ENCODE results near the gene UBE2D4.
"Not testable (repeated sequence)": the region's sequence is repeated elsewhere in the genome, so short reads cannot be mapped to it uniquely, and the experiment has no call there.

UBE2D4 gene

GRCh38 chr7:43985904-43986864 is 59.9 kb downstream of the UBE2D4 start:
- not testable (repeated sequence) for H3K4me3 ChIP-seq (ENCODE audit: control insufficient read depth, low read depth, low read length)
- TF ChIP-seq, protein P1, sequence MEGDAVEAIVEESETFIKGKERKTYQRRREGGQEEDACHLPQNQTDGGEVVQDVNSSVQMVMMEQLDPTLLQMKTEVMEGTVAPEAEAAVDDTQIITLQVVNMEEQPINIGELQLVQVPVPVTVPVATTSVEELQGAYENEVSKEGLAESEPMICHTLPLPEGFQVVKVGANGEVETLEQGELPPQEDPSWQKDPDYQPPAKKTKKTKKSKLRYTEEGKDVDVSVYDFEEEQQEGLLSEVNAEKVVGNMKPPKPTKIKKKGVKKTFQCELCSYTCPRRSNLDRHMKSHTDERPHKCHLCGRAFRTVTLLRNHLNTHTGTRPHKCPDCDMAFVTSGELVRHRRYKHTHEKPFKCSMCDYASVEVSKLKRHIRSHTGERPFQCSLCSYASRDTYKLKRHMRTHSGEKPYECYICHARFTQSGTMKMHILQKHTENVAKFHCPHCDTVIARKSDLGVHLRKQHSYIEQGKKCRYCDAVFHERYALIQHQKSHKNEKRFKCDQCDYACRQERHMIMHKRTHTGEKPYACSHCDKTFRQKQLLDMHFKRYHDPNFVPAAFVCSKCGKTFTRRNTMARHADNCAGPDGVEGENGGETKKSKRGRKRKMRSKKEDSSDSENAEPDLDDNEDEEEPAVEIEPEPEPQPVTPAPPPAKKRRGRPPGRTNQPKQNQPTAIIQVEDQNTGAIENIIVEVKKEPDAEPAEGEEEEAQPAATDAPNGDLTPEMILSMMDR (conservative IDR thresholded peaks at IDR 0.05; ENCODE audit: control insufficient read depth, insufficient read depth, low read depth, low read length), result peak; percentile 44
- DNase-seq (ENCODE audit: low read depth), result peak; percentile 68

DNA sequence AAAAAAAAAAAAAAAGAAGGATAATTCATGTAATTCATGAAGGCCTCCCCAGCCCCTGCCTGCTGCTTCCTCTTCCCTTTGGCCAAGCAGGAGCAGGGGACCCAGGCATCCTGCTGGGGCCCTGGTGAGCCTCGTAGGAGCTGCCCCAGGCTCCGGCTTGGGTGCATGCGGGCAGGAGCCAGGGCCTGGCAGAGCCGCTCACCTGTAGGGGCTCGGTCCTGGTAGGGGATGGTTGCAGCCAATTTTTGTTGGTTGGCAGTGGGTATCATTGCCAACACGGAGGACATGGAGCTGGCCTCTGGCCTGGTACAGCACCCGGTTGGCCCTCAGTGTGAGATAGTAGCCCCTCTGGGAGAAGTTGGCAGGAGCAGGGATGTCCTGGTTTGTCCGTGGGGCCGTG is 61.2 kb downstream of the UBE2D4 start:
- not testable (repeated sequence) for DNase-seq (ENCODE audit: low read depth); H3K4me3 ChIP-seq (ENCODE audit: control insufficient read depth, low read depth, low read length)

GRCh38 chr7:43990011-43990585 is 63.9 kb downstream of the UBE2D4 start:
- not testable (repeated sequence) for H3K4me3 ChIP-seq (ENCODE audit: control insufficient read depth, low read depth, low read length)

GRCh38 chr7:43990829-43991228 is 64.6 kb downstream of the UBE2D4 start:
- DNase-seq (ENCODE audit: low read depth), result peak; percentile 2
- not testable (repeated sequence) for H3K4me3 ChIP-seq (ENCODE audit: control insufficient read depth, low read depth, low read length)

More at GRCh38 chr7:43990011-43990585, 63.9 kb downstream of the UBE2D4 start:
- not testable (repeated sequence) for DNase-seq (ENCODE audit: low read depth)

DNA sequence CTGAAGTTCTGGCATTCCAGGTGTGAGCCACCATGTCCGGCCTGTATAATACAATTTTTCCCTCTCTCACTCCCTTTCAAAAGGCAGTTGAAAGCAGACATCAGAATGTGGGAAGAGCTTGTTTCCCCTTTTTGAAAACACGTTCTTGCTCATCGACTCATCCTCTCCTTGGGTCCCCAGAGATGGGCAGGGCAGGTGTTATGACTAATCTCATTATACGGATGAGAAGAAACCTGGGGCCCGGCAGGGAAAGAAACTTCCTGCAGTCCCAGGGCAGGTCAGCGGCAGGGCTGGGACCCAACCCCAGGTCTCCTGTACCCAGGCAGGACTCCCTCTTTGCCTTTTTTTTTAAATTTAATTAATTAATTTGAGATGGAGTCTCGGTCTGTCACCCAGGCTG is 66.7 kb downstream of the UBE2D4 start:
- peak; percentile 30 for DNase-seq (ENCODE audit: low read depth)
- H3K4me3 ChIP-seq (ENCODE audit: control insufficient read depth, low read depth, low read length), result not testable (repeated sequence)

DNA sequence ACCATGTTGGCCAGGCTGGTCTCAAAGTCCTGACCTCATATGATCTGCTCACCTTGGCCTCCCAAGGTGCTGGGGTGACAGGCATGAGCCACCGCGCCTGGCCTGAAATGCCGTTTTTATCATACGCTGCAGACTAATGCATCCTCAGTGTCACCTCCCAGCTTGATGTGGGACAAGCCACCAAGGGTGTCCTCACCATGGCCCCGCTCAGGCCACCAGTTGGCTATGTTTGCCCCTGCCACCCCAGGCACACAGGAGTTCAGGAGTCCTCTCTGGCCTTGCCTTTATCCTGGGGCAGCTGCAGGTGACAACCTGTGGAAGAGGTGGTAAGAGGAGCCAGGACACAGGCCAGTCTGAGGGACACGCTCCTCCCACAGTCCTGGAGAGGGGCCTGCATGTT is 68.4 kb downstream of the UBE2D4 start:
- H3K4me3 ChIP-seq (ENCODE audit: control insufficient read depth, low read depth, low read length); DNase-seq (ENCODE audit: low read depth): not testable (repeated sequence)

DNA sequence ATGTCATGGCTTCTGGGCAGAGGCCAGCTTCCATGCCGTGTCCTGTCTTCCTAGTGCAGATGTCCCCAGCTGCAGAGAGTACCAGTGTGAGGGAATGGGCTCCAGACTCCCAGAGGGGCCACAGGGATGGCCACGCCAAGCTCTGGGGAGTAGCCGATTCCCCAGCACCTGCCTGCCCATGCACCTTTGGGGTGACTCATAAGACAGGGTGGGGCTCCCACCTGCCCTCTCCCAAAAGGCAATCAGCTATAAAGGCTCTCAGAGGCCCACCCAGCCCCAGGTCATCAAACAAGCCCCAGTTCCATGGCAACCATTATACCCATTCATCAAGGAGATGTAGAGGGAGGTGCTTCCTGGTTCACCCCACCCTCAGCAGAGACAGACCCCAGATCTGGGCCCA is 71.3 kb downstream of the UBE2D4 start, which contains the start of gene SPDYE1:
Gene SPDYE1 (plus strand): TSS at position 366 of the 400 bp plus-strand sequence. CDS start 2,053 bp downstream, outside the sequence.
- not testable (repeated sequence) for DNase-seq (ENCODE audit: low read depth); H3K4me3 ChIP-seq (ENCODE audit: control insufficient read depth, low read depth, low read length)
